Hepatocyte (in vitro differentiated cells): ENCODE data around the gene FIBP.

Experiments used
- EZH2phosphoT487 ChIP-seq: fragments of 200-600 bp; sonication (generic); IDR thresholded peaks from one replicate; pipeline ENCODE4 v1.6.1; 2018; ENCODE audit warnings: antibody characterized with exemption, mild to moderate bottlenecking, low read depth, moderate library complexity; ENCODE audit not compliant: unreplicated experiment, severe bottlenecking
- TF ChIP-seq, protein P1 (sequence below): fragments of 200-600 bp; sonication (generic); IDR thresholded peaks from 2 replicates; pipeline ENCODE4 v1.5.1; 2016; ENCODE audit warnings: antibody characterized with exemption, mild to moderate bottlenecking; ENCODE audit not compliant: poor library complexity

DNA sequence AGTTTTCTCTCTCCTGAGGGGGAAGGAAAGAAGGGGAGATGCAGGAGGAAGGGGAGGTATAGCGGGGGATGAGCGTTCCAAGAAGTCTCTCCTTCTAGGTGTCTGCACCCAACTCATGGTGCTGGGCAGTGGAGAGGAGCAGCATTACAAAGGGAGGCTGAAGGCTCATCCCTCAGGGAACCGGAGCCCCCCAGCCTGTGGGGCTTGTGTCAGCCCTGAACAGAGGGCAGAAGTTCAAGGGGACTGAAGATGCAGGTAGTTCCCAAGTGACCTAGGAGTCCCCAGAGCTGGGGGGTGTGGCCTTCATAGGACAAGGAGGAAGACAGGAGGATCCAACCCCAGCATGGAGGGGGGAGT, 28.8 kb upstream of the FIBP start:
- TF ChIP-seq, protein P1, sequence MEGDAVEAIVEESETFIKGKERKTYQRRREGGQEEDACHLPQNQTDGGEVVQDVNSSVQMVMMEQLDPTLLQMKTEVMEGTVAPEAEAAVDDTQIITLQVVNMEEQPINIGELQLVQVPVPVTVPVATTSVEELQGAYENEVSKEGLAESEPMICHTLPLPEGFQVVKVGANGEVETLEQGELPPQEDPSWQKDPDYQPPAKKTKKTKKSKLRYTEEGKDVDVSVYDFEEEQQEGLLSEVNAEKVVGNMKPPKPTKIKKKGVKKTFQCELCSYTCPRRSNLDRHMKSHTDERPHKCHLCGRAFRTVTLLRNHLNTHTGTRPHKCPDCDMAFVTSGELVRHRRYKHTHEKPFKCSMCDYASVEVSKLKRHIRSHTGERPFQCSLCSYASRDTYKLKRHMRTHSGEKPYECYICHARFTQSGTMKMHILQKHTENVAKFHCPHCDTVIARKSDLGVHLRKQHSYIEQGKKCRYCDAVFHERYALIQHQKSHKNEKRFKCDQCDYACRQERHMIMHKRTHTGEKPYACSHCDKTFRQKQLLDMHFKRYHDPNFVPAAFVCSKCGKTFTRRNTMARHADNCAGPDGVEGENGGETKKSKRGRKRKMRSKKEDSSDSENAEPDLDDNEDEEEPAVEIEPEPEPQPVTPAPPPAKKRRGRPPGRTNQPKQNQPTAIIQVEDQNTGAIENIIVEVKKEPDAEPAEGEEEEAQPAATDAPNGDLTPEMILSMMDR: no peak
- TF ChIP-seq EZH2phosphoT487: no peak
